Lower leg skin (tissue), 4 donors: ENCODE measurements around the gene PER3. TPM values are rescaled to one million over a fixed set of nuclear protein-coding genes. Genes with fewer than 3 reads are reported as not detected.

Experiments
- DNase-seq, 2 donors: peaks; one replicate each; pipeline ENCODE4 v3.0.0-alpha.2; 2019; ENCODE audit warnings: low spot score in 2 of 2
- H3K4me3 ChIP-seq: fragments of 200-600 bp; sonication (generic); 2 replicates; pipeline ENCODE4 v1.5.1; 2017; ENCODE audit warnings: mild to moderate bottlenecking, low read depth; ENCODE audit not compliant: poor library complexity, severe bottlenecking
- POLR2A ChIP-seq, 2 donors: fragments of 450-650 bp; IDR thresholded peaks; one replicate each; pipeline ENCODE4 v1.6.1; 2016 to 2017; ENCODE audit warnings: antibody characterized with exemption in 2 of 2, mild to moderate bottlenecking in 1 of 2, moderate library complexity in 1 of 2
- WGBS, 2 donors: methylation state at CpG; one replicate each; pipeline ENCODE4 v1.1.5; 2018; 5-methylcytosine and 5-hydroxymethylcytosine counted together
- intact Hi-C: fragments of 100-400 bp; cut with DNase I; formaldehyde crosslinking; loops from one replicate; pipeline ENCODE4 v1.15.0; 2023; ENCODE audit warnings: low total_unique reads
- total RNA-seq, 4 donors: library from RNA; depleted of rRNA; stranded (reverse); fragments of >200 nt; gene quantifications; one replicate each; pipeline ENCODE4 v1.1.0, GENCODE V29; 2016
- TF ChIP-seq, protein P1 (sequence below), 3 donors: fragments of 450-650 bp; IDR thresholded peaks; one replicate each; pipeline ENCODE4 v1.5.1; 2016; ENCODE audit warnings: antibody characterized with exemption in 3 of 3, mild to moderate bottlenecking in 3 of 3, moderate library complexity in 2 of 3

Gene PER3
- total RNA-seq, 4 donors from 2014 or later, result 14.3 to 22.5 (median 19.3) TPM

DNA sequence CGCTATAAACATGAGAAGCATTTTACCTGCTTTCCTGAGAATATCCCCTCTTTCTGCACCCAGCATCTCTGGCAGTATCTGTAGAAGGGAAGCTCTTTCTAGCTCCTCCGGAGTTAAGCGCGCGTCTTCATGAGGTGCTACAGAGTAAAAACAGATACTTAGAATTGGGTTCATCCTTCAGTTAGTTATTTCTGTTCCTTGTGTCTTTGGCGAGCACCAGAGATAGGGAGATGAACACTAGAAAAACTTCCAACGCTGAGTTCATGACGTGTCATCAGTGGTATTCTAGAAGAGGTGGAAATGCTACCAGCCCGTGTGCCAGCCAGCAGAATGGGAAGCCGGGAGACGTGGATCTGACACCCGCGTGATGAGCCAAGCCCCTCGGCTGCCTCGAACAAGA lies 66.7 kb downstream of the PER3 start:
- no peak overlapping the region for H3K4me3 ChIP-seq
- intact Hi-C loops, result no loop called here
- TF ChIP-seq, protein P1, sequence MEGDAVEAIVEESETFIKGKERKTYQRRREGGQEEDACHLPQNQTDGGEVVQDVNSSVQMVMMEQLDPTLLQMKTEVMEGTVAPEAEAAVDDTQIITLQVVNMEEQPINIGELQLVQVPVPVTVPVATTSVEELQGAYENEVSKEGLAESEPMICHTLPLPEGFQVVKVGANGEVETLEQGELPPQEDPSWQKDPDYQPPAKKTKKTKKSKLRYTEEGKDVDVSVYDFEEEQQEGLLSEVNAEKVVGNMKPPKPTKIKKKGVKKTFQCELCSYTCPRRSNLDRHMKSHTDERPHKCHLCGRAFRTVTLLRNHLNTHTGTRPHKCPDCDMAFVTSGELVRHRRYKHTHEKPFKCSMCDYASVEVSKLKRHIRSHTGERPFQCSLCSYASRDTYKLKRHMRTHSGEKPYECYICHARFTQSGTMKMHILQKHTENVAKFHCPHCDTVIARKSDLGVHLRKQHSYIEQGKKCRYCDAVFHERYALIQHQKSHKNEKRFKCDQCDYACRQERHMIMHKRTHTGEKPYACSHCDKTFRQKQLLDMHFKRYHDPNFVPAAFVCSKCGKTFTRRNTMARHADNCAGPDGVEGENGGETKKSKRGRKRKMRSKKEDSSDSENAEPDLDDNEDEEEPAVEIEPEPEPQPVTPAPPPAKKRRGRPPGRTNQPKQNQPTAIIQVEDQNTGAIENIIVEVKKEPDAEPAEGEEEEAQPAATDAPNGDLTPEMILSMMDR (IDR thresholded peaks at IDR 0.05), result no peak
- TF ChIP-seq POLR2A (IDR thresholded peaks at IDR 0.05), result no peak
- WGBS, 2 donors, result 91 to 92% methylated on average over 15 of the region's 15 CpGs
- no peak for DNase-seq

DNA sequence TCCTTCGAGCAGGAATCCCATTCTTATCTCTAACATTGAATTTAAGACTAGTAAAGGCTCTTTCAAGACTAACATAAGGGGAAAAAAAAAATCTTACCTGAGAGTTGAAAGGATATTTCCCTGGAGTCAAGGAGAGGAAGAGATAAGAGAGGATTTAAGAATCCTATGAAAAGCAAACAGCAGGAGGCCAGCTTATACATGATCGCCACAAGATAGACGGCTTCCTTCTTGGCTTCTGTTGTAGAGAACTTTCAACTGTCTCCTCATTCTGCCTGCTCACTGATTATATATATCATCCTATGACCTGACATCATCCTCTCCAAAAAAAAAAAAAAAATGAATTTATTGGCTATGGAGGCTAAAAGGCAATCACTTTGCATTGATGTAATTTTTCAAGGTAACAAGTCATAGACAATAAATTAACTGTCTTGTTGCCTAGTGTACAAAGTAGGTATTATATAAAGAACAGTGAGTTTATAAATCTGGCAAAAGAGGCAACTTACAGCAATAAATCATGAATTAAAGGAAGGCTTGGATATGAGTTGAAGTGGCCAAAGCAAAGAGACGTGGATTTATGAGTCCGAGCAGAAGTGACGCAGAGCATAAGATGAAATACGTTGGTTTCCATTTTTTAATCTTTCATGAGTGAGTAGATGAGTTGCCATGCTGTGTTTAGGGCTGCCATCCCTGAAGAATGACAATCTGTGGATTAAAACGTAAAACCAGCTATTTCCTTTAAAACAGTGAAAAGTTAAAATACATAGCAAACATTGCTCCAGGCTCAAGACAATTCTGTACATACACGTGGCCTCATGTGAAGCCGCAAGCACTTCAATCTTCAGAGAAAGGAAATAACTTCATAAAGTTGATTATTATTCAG lies 69.0 kb downstream of the PER3 start, which contains the start of gene UTS2:
Gene UTS2, minus strand, starts transcription at position 262 of the 880 bp plus-strand sequence. Its CDS starts 62 bp downstream, at position 200.
- TF ChIP-seq, protein P1 (IDR thresholded peaks at IDR 0.05), result no peak
- TF ChIP-seq POLR2A (IDR thresholded peaks at IDR 0.05), result no peak
- intact Hi-C loops, result no loop called here
- no peak for DNase-seq
- no peak within 1 kb of the TSS for H3K4me3 ChIP-seq
- 68% methylated on average over 10 of the region's 10 CpGs for WGBS, 2 donors

DNA sequence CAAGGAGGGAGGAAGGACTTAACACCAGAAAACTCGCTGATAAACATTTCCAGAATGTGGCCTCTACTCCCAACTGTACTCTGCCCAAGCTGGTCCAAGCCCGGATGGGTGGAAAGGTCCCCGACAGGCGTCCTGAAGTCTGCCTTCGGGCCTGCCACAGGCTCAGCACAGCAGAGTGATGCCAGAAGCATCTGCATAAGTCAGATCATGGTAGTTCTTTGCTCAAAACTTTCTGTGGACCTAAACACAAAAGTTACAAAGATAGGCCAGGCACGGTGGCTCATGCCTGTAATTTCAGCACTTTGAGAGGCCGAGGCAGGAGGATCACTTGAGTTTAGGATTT lies 69.6 kb downstream of the PER3 start:
- no peak for DNase-seq
- intact Hi-C loops, result no loop called here
- TF ChIP-seq, protein P1 (IDR thresholded peaks at IDR 0.05), result no peak
- TF ChIP-seq POLR2A (IDR thresholded peaks at IDR 0.05), result no peak
- WGBS, 2 donors, result 68 to 82% methylated on average over 7 of the region's 7 CpGs
- H3K4me3 ChIP-seq, result no peak overlapping the region

DNA sequence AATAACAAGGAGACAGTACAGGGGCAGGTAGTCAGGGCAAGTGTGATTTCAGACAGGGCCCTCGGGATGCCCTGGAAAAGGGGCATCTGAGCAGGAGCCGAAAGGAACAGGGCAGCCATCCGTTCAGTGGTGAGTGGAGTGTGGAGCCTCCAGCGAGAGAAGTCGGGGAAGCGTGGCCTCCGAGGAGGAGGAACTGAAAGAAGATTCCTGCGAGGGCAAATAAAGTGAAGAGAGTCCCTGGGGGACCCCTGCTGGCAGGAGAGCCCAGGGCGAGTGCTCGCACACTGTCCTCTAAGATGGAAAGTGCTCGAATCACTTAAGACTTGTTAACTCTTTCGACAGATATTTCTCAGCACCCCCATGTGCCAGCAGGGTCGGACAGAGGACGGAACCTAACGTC lies 72.3 kb downstream of the PER3 start:
- DNase-seq, result no peak
- intact Hi-C loops, result no loop called here
- TF ChIP-seq, protein P1 (IDR thresholded peaks at IDR 0.05), result no peak
- no peak for TF ChIP-seq POLR2A (IDR thresholded peaks at IDR 0.05)
- no peak overlapping the region for H3K4me3 ChIP-seq
- 47 to 61% methylated on average over 15 of the region's 15 CpGs for WGBS, 2 donors

DNA sequence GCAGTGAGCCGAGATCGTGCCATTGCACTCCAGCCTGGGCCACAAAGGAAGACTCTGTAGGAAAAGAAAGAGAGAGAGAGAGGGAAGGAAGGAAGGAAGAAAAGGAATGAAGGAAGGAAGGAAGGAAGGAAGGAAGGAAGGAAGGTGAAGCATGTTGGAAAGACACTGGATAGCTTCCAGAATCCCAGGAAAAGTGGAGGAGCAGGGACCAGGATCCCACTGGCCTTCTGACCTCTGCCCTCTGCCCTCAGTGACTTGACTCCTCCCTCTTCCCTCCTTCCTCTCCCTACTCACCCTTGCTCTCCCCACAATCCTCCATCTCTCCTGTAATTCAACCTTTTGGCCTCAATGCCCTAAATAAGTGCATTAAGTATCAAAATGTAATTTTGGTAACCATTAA lies 72.9 kb downstream of the PER3 start:
- DNase-seq, result no peak
- intact Hi-C loops, result no loop called here
- H3K4me3 ChIP-seq, result no peak overlapping the region
- WGBS, 2 donors, result 58 to 59% methylated on average over 2 of the region's 2 CpGs
- TF ChIP-seq, protein P1 (IDR thresholded peaks at IDR 0.05), result no peak
- no peak for TF ChIP-seq POLR2A (IDR thresholded peaks at IDR 0.05)
